T-helper 1 cell treated with Interleukin-12 subunit alpha and Interleukin-12 subunit beta and Interleukin-4 antibody, amounts not matched to agents 30 ng/mL and 1 ng/mL, for 36 hours (primary cell): ENCODE results near the gene MAPKAP1. TPM values are rescaled to one million over a fixed set of nuclear protein-coding genes. Genes with fewer than 3 reads are reported as not detected.
"Not testable (repeated sequence)": the region's sequence is repeated elsewhere in the genome, so short reads cannot be mapped to it uniquely, and the experiment has no call there.

Source experiments
- intact Hi-C: fragments of 100-400 bp; cut with micrococcal nuclease; formaldehyde crosslinking; loops from one replicate; pipeline ENCODE4 v1.15.1; 2024
- total RNA-seq: library from RNA; stranded (reverse); gene quantifications from 2 replicates; pipeline ENCODE4 v1.2.3, GENCODE V29; 2022

Gene MAPKAP1
- total RNA-seq, 1 donor from 2014 or later = 70.4 TPM

GRCh38 chr9:125742657-125743056 lies 35.6 kb upstream of the MAPKAP1 start:
- intact Hi-C loops = loop anchor here (10.0 kb wide), 1 partner anchor 982 kb away; no protein-coding TSS in a partner anchor

GRCh38 chr9:125739436-125739835 lies 32.4 kb upstream of the MAPKAP1 start:
- intact Hi-C loops = no loop called here

GRCh38 chr9:125732562-125732961 lies 25.6 kb upstream of the MAPKAP1 start:
- intact Hi-C loops = no loop called here

DNA sequence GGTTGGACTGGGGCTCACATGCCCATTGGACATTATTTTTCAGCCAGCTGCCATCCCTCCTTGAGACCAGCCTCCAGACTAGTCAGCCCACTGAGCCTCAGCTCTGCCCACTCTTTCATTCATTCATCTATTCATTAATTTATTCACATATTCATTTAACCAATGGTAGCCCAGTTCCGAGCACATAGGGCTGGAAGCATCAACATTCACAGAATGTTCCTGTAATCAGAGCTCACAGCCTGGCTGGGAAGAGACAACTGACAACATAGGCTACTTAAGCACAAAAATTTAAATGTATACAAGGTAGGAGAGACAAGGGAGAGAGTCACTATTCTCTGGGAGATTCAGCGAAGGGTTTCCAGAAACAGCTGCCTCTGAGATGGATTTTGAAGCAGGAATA lies 23.2 kb upstream of the MAPKAP1 start:
- intact Hi-C loops = no loop called here

DNA sequence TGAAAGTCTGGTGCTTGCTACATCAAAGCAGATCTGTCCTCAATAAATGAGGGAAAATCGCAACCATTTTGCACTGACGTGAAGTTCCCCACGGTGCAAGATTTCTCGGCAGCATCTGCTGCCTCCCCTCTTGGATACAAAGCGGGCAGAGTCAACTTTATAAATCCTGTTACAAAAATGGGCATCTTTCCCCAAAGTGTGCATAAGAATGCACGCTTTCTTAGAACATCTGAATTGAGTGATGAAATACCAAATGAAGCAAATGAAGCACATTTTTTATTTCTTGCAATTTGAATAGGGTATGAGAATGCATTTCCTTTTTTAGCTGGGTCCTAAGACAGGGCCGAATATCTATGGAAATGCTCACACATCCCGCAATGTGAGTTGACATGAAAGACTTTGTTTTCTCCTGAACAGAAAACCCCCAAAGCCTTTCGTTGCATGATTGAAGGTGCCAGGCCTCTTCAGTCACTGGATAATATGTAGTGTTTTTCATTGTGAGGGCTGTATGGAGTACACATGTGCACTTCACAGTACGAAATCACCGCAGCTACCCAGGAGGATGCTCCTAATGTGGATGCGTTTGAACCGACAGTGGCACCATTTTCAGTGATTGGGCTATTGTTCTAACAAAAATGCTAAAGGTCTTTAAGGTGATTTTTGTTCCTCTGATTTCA lies 19.6 kb upstream of the MAPKAP1 start:
- intact Hi-C loops = no loop called here

GRCh38 chr9:125707472-125707804 lies 430 bp upstream of the MAPKAP1 start:
- intact Hi-C loops = loop anchor here (1.0 to 5.0 kb wide), 6 partner anchors 39 to 845 kb away; partner anchors contain the start of genes ARPC5L, GOLGA1 and RPL35

- intact Hi-C loops = loop anchor here (2.0 to 5.0 kb wide), 5 partner anchors 117 to 844 kb away; partner anchors contain the start of genes ARPC5L, GOLGA1 and RPL35
These were observed 1.1 kb downstream of the MAPKAP1 start for GRCh38 chr9:125705893-125706292.

DNA sequence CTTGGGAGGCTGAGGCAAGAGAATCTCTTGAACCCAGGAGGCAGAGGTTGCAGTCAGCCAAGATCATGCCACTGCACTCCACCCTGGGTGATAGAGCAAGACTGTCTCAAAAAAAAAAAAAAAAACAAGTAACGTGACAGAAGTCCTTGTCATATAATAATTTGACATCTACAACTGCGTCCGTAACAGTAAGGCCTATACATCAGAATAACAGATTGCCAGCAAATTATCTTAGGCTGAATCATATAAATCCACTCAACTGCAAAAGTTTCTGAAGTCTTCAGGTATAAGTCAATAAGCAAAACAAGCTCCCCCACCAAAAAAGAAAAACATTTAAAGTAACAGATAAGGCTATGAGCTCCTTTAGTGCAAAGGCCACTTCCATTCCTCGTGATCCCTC lies 3.3 kb downstream of the MAPKAP1 start:
- intact Hi-C loops = no loop called here

GRCh38 chr9:125701351-125701750 lies 5.7 kb downstream of the MAPKAP1 start:
- intact Hi-C loops = loop anchor here (2.0 kb wide), 1 partner anchor 69 kb away; no protein-coding TSS in a partner anchor

- intact Hi-C loops = loop anchor here (2.0 kb wide), 1 partner anchor 68 kb away; no protein-coding TSS in a partner anchor
These were observed 6.2 kb downstream of the MAPKAP1 start for GRCh38 chr9:125700791-125701190.

DNA sequence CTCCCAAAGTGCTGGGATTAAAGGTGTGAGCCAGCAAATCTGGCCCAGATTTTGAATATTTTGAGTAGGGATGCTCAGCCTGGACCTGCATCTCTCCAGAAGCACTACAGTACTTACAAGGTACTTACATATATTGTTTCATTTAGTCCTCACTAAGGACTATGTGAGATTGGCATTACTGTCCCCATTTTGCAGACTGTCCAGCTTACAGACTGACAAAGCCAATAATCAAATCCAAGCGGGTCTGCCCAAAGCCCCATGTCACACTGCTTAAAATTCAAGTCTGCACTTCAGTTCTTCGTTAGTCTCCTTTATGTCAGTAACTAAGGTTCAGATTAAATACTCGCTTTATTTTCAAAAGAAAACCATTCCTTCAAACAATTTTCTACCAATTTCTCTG lies 7.1 kb downstream of the MAPKAP1 start:
- intact Hi-C loops = loop anchor here (2.0 kb wide), 1 partner anchor 67 kb away; no protein-coding TSS in a partner anchor

DNA sequence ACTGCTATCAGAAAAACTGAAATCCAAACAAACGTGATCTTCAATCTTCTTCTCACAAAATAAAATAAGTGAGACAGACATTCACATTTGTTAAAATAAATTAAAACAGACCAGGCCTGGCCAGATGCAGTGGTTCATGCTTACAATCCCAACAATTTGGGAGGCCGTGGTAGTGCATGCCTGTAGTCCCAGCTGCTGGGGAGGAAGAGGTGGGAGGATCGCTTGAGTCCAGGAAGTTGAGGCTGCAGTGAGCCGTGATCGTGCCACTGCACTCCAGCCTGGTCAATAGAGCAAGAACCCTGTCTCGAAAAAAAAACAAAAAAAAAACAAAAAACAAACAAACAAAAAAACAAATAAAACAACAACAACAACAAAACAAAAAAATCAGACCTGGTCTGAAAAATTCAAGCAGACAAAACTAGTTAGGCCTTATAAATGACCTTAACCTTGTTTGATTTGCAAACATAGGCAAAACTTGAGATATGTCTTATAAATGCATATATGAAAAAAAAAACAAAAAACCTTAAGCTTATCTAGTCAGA lies 10.8 kb downstream of the MAPKAP1 start:
- intact Hi-C loops = no loop called here

GRCh38 chr9:125695548-125695947 lies 11.5 kb downstream of the MAPKAP1 start:
- intact Hi-C loops = not testable (repeated sequence)

- intact Hi-C loops = no loop called here
These were observed 12.5 kb downstream of the MAPKAP1 start for GRCh38 chr9:125694478-125694877.

- intact Hi-C loops = not testable (repeated sequence)
These were observed 13.5 kb downstream of the MAPKAP1 start for GRCh38 chr9:125693492-125693891.

DNA sequence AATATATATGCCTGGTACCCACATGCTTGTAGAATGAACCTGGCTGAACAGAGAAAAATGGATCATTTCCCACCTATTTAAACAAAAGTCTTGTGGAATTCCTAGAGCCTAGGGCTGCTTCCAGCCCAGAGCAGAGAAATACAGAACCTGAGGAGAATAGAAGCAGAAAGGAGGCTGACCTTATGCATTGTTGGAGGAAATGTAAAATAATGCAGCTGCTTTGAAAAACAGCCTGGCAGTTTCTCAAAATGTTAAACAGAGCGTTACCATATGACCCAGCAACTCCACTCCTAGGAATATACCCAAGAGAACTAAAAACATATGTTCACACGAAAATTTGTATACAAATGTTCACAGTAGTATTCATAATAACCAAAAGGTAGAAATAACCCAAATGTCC lies 15.1 kb downstream of the MAPKAP1 start:
- intact Hi-C loops = no loop called here

- intact Hi-C loops = no loop called here
These were observed 16.3 kb downstream of the MAPKAP1 start for GRCh38 chr9:125690679-125691078.

DNA sequence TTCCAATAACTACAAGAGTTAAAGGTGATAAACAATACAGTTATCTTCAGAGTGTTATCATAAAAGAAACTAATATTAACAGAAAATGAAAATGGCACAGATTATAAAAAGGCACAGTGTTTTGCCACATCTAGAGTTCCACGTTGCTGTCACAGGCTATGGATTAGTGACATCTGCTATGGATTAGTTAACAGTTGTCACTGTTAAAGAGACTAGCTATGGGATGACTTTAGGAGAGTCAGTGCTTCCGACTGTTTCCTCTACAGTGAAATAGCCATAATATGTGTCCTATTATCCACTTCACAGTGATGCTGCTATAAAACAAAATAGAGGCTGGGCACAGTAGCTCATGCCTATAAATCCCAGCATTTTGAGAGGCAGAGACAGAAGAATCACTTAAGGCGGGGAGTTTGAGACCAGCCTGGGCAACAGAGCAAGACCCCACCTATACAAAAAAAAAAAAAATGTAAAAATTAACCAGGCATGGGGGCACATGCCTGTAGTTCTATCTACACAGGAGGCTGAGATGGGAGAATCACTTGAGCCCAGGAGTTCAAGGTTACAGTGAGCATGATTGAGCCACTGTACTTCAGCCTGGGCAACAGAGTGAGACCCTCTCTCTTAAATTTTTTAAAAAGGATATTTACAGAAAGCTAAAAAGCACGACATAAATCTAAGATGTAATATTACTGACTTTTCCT lies 19.7 kb downstream of the MAPKAP1 start:
- intact Hi-C loops = no loop called here

DNA sequence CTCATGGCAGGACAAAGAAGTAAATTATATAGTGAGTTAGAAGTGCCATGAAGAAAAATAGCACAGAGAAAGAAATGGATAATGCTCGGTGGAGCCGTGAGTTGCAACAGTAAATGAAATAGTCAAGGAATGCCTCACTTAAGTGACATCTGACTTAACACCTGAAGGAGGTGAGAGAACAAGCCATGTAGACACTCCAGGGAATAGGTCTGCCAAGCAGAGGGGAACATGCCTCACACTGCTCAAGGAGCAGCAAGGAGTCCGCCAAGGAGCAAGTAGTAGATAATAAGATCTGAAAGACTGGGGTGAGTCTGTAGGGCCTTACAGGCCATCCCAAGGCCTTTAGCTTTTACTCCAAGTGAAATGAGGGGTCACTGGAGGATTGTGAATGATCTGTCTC lies 21.8 kb downstream of the MAPKAP1 start:
- intact Hi-C loops = no loop called here

- intact Hi-C loops = no loop called here
These were observed 23.5 kb downstream of the MAPKAP1 start for GRCh38 chr9:125683486-125683885.

DNA sequence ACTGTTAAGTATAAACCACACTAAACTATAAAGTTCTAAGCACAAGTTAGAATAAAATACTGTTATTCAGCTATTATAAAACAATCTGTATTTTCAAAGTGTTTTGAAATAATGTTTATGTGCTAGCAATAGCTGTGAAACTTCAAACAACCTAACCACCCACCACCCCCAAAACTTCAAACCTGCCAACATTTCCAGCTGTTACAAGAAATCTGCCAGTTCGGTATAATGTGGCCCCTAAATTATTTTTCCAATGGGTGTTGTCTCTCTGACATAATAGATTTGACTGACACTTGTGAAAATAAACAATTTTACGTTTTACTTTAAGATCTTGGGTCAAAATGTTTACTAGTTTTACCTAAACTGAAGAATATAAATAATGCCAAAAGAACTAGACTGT lies 24.7 kb downstream of the MAPKAP1 start:
- intact Hi-C loops = no loop called here

- intact Hi-C loops = no loop called here
These were observed 25.4 kb downstream of the MAPKAP1 start for GRCh38 chr9:125681657-125682056.
